Mesenchymal stem cell (in vitro differentiated cells and primary cell): Measurements from ENCODE around the gene UBAC2.
A peak's percentile ranks its signal among the peaks of the same experiment; 100 is the strongest.

ENCODE experiments used
- DNase-seq: peaks from one replicate; pipeline ENCODE4 v3.0.0-alpha.2; 2013
- H2AFZ ChIP-seq: one replicate; pipeline ENCODE4 v1.6.1; 2013; ENCODE audit warnings: low read depth, mild to moderate bottlenecking, control low read depth, inconsistent platforms, low read length, moderate library complexity
- H2AK5ac ChIP-seq: 2 replicates; pipeline ENCODE4 v1.6.1; 2013; ENCODE audit warnings: low read length, moderate library complexity, mild to moderate bottlenecking, inconsistent platforms; ENCODE audit not compliant: severe bottlenecking
- H2BK120ac ChIP-seq: one replicate; pipeline ENCODE4 v1.6.1; 2013; ENCODE audit warnings: low read depth, mild to moderate bottlenecking, inconsistent platforms, low read length, moderate library complexity
- H2BK12ac ChIP-seq, 2 experiments: one replicate each; pipeline ENCODE4 v1.6.1; 2013; ENCODE audit warnings: inconsistent platforms in 2 of 2, low read length in 2 of 2, mild to moderate bottlenecking in 2 of 2, moderate library complexity in 2 of 2, control low read depth in 1 of 2
- H2BK15ac ChIP-seq: one replicate; pipeline ENCODE4 v1.6.1; 2013; ENCODE audit warnings: mild to moderate bottlenecking, low read depth, inconsistent platforms; ENCODE audit not compliant: poor library complexity, severe bottlenecking
- H2BK5ac ChIP-seq: 2 replicates; pipeline ENCODE4 v1.6.1; 2013; ENCODE audit warnings: low read depth, mild to moderate bottlenecking, low read length, control low read depth, inconsistent platforms; ENCODE audit not compliant: poor library complexity, severe bottlenecking
- H3K14ac ChIP-seq, 2 experiments: one replicate each; pipeline ENCODE4 v1.6.1; 2013; ENCODE audit warnings: inconsistent platforms in 2 of 2, low read length in 2 of 2, control low read depth in 1 of 2, mild to moderate bottlenecking in 1 of 2, moderate library complexity in 1 of 2
- H3K18ac ChIP-seq, 2 experiments: one replicate each; pipeline ENCODE4 v1.6.1; 2013; ENCODE audit warnings: inconsistent platforms in 2 of 2, low read length in 2 of 2, control low read depth in 1 of 2, low read depth in 1 of 2, mild to moderate bottlenecking in 1 of 2
- H3K23ac ChIP-seq, 2 experiments: one replicate each; pipeline ENCODE4 v1.6.1; 2013; ENCODE audit warnings: inconsistent platforms in 2 of 2, low read length in 2 of 2, mild to moderate bottlenecking in 2 of 2, moderate library complexity in 2 of 2, control low read depth in 1 of 2
- H3K27ac ChIP-seq: 2 replicates; pipeline ENCODE4 v1.5.1; 2013; ENCODE audit warnings: mild to moderate bottlenecking, moderate library complexity, low read length, control low read depth, inconsistent platforms; ENCODE audit not compliant: poor library complexity, severe bottlenecking
- H3K27me3 ChIP-seq, 2 experiments: 2 replicates each; pipeline versions ENCODE4 v1.6.1 to v1.7.0; 2013; ENCODE audit warnings: low read length in 2 of 2, mild to moderate bottlenecking in 2 of 2, moderate library complexity in 2 of 2, control low read depth in 1 of 2, inconsistent platforms in 1 of 2; ENCODE audit not compliant: control insufficient read depth in 1 of 2, insufficient read depth in 1 of 2
- H3K36me3 ChIP-seq, 2 experiments: 2 replicates each; pipeline versions ENCODE4 v1.6.1 to v1.7.0; 2013; ENCODE audit warnings: low read length in 2 of 2, control low read depth in 1 of 2, inconsistent platforms in 1 of 2, low read depth in 1 of 2, mild to moderate bottlenecking in 1 of 2; ENCODE audit not compliant: insufficient read depth in 2 of 2, control insufficient read depth in 1 of 2
- H3K4ac ChIP-seq, 2 experiments: one replicate each; pipeline ENCODE4 v1.6.1; 2013; ENCODE audit warnings: inconsistent platforms in 2 of 2, low read length in 2 of 2, mild to moderate bottlenecking in 2 of 2, moderate library complexity in 2 of 2, control low read depth in 1 of 2, low read depth in 1 of 2
- H3K4me1 ChIP-seq: 2 replicates; pipeline ENCODE4 v1.6.1; 2013; ENCODE audit warnings: low read depth, low read length, control low read depth; ENCODE audit not compliant: control insufficient read depth, insufficient read depth
- H3K4me2 ChIP-seq: 2 replicates; pipeline ENCODE4 v1.6.1; 2013; ENCODE audit warnings: low read length, mild to moderate bottlenecking, inconsistent platforms; ENCODE audit not compliant: poor library complexity, severe bottlenecking
- H3K4me3 ChIP-seq, 2 experiments: 2 replicates each; pipeline versions ENCODE4 v1.5.1 to v1.7.0; 2013; ENCODE audit warnings: low read length in 2 of 2, mild to moderate bottlenecking in 2 of 2, control low read depth in 1 of 2, low read depth in 1 of 2; ENCODE audit not compliant: insufficient read depth in 1 of 2
- H3K79me1 ChIP-seq: replicated peaks from 2 replicates; pipeline ENCODE4 v1.6.1; 2013; ENCODE audit warnings: mild to moderate bottlenecking, control low read depth, low read length, inconsistent platforms; ENCODE audit not compliant: poor library complexity, severe bottlenecking
- H3K9ac ChIP-seq: 2 replicates; pipeline ENCODE4 v1.7.0; 2013; ENCODE audit warnings: mild to moderate bottlenecking, low read length, moderate library complexity
- H3K9me3 ChIP-seq: 2 replicates; pipeline ENCODE4 v1.7.0; 2013; ENCODE audit warnings: mild to moderate bottlenecking, low read length; ENCODE audit not compliant: control insufficient read depth
- H4K8ac ChIP-seq: one replicate; pipeline ENCODE4 v1.6.1; 2013; ENCODE audit warnings: inconsistent platforms, mild to moderate bottlenecking, low read length, moderate library complexity
- H4K91ac ChIP-seq: one replicate; pipeline ENCODE4 v1.6.1; 2013; ENCODE audit warnings: mild to moderate bottlenecking, low read length, inconsistent platforms
- WGBS: methylation state at CpG from one replicate; pipeline ENCODE4 v1.1.7; 2013; ENCODE audit warnings: mixed read lengths; 5-methylcytosine and 5-hydroxymethylcytosine counted together

The UBAC2 gene

DNA sequence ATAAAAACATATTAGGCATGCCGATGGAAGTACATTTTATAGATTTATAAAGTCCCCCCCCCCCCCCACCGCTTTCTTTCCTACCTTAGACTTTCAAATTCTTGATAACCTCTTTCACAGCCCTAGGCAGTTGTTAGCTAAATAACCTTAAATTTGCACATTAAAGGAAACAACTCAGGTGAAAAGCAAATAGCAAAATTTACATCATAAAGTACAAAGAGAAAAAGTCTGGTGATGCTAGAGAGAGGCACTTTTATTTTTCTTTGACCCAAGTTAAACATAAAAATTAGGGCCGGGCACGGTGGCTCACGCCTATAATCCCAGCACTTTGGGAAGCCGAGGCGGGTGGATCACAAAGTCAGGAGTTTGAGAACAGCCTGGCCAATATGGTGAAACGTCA lies 15.0 kb upstream of the UBAC2 start:
- Histone ChIP-seq H2BK15ac (no peak overlapping the region), H3K23ac (no peak overlapping the region), H3K9me3 (no peaks in the 10 kb centered on the region), H3K79me1 (no peaks in the 10 kb centered on the region), H2AK5ac (no peak overlapping the region), H3K4ac (no peak overlapping the region), H3K14ac (no peak overlapping the region), H3K9ac (no peak overlapping the region), H3K27ac (no peak overlapping the region), H3K4me3 (no peak overlapping the region), H4K8ac (no peak overlapping the region), H2AFZ (no peak overlapping the region), H2BK5ac (no peak overlapping the region), H4K91ac (no peak overlapping the region), H3K4me1 (no peaks in the 10 kb centered on the region), H2BK12ac (no peak overlapping the region), H2BK120ac (no peak overlapping the region), H3K36me3 (no peaks in the 10 kb centered on the region), H3K4me2 (no peak overlapping the region), H3K27me3 (peaks cover 0 to under 1% of the 10 kb centered on the region in 2 experiments), H3K18ac (no peak overlapping the region)
- no peak for DNase-seq
- 70% methylated on average over 7 of the region's 8 CpGs for WGBS

- Histone ChIP-seq H3K4me3 (no peak overlapping the region), H3K14ac (no peak overlapping the region), H4K8ac (no peak overlapping the region), H3K18ac (no peak overlapping the region), H3K9me3 (no peaks in the 10 kb centered on the region), H3K23ac (no peak overlapping the region), H3K9ac (no peak overlapping the region), H3K4me2 (no peak overlapping the region), H3K27me3 (no peaks in the 10 kb centered on the region), H3K79me1 (no peaks in the 10 kb centered on the region), H2BK120ac (no peak overlapping the region), H2AFZ (no peak overlapping the region), H4K91ac (peak overlapping the region; percentile 48), H2BK5ac (no peak overlapping the region), H3K36me3 (no peaks in the 10 kb centered on the region), H3K4ac (no peak overlapping the region), H2AK5ac (no peak overlapping the region), H3K4me1 (peaks cover 4% of the 10 kb centered on the region), H2BK15ac (no peak overlapping the region), H2BK12ac (no peak overlapping the region), H3K27ac (no peak overlapping the region)
- 88% methylated on average over 10 of the region's 12 CpGs for WGBS
- no peak for DNase-seq
Observed at GRCh38 chr13:99190147-99190985, 10.3 kb upstream of the UBAC2 start.

GRCh38 chr13:99191336-99191899 lies 9.2 kb upstream of the UBAC2 start:
- no peak overlapping the region for H3K4ac ChIP-seq
- DNase-seq = no peak
- H3K23ac ChIP-seq = no peak overlapping the region
- no peak overlapping the region for H2BK12ac ChIP-seq
- no peak overlapping the region for H3K14ac ChIP-seq
- H3K18ac ChIP-seq = no peak overlapping the region
- no peak overlapping the region for H3K4me3 ChIP-seq
- no peak overlapping the region for H2BK120ac ChIP-seq
- no peak overlapping the region for H3K4me2 ChIP-seq
- H2BK5ac ChIP-seq = no peak overlapping the region
- H2AK5ac ChIP-seq = no peak overlapping the region
- no peak overlapping the region for H2AFZ ChIP-seq
- no peaks in the 10 kb centered on the region for H3K27me3 ChIP-seq
- no peak overlapping the region for H2BK15ac ChIP-seq
- peaks cover 4% of the 10 kb centered on the region for H3K4me1 ChIP-seq
- H3K27ac ChIP-seq = no peak overlapping the region
- no peak overlapping the region for H4K8ac ChIP-seq
- no peaks in the 10 kb centered on the region for H3K36me3 ChIP-seq
- H3K9ac ChIP-seq = no peak overlapping the region
- H3K9me3 ChIP-seq = no peaks in the 10 kb centered on the region
- no peaks in the 10 kb centered on the region for H3K79me1 ChIP-seq
- 73% methylated on average over 2 of the region's 3 CpGs for WGBS
- no peak overlapping the region for H4K91ac ChIP-seq

DNA sequence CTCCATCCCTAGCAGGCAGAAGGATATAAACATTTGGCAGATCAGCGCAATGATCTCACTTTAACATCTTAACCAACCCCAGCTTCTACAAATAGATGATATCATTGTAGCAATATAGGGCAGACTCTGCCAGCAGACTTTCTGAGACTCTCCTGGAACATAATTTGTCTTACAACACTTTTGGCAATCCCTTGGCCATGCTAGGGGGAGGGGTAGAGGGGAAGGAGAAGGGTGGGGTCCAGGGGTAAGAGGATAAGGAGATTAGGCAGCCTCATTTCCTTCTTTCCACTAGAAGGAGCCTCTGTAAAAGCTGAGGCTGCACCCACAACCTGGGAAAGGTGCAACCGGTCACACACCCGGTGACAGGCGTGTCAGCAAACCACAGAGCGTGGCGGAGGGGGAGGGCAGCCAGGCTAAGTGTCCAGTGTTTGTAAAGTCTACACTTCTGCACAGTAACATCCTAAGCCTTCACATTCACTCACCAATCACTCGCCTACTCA lies 8.7 kb upstream of the UBAC2 start:
- no peak overlapping the region for H3K4ac ChIP-seq
- H3K23ac ChIP-seq = no peak overlapping the region
- WGBS = 89% methylated on average over 7 of the region's 7 CpGs
- no peak for DNase-seq
- no peaks in the 10 kb centered on the region for H3K27me3 ChIP-seq
- H2AFZ ChIP-seq = no peak overlapping the region
- no peak overlapping the region for H3K27ac ChIP-seq
- peak overlapping the region in 1 of 2 experiments; percentile 57 for H3K14ac ChIP-seq
- no peak overlapping the region for H4K91ac ChIP-seq
- H3K9ac ChIP-seq = no peak overlapping the region
- H2BK5ac ChIP-seq = no peak overlapping the region
- H2BK12ac ChIP-seq = no peak overlapping the region
- H3K36me3 ChIP-seq = no peaks in the 10 kb centered on the region
- no peak overlapping the region for H3K4me3 ChIP-seq
- no peaks in the 10 kb centered on the region for H3K9me3 ChIP-seq
- no peak overlapping the region for H2BK15ac ChIP-seq
- no peak overlapping the region for H2AK5ac ChIP-seq
- no peak overlapping the region for H4K8ac ChIP-seq
- no peak overlapping the region for H3K4me2 ChIP-seq
- H3K18ac ChIP-seq = no peak overlapping the region
- no peak overlapping the region for H2BK120ac ChIP-seq
- H3K4me1 ChIP-seq = peaks cover 4% of the 10 kb centered on the region
- no peaks in the 10 kb centered on the region for H3K79me1 ChIP-seq
